ENCODE results near the gene C17orf107. TPM values are rescaled to one million over a fixed set of nuclear protein-coding genes. Genes with fewer than 3 reads are reported as not detected.
"Not testable (repeated sequence)": the region's sequence is repeated elsewhere in the genome, so short reads cannot be mapped to it uniquely, and the experiment has no call there.

Gene C17orf107
- total RNA-seq, 1 donor from 2014 or later, result 0.92 TPM

DNA sequence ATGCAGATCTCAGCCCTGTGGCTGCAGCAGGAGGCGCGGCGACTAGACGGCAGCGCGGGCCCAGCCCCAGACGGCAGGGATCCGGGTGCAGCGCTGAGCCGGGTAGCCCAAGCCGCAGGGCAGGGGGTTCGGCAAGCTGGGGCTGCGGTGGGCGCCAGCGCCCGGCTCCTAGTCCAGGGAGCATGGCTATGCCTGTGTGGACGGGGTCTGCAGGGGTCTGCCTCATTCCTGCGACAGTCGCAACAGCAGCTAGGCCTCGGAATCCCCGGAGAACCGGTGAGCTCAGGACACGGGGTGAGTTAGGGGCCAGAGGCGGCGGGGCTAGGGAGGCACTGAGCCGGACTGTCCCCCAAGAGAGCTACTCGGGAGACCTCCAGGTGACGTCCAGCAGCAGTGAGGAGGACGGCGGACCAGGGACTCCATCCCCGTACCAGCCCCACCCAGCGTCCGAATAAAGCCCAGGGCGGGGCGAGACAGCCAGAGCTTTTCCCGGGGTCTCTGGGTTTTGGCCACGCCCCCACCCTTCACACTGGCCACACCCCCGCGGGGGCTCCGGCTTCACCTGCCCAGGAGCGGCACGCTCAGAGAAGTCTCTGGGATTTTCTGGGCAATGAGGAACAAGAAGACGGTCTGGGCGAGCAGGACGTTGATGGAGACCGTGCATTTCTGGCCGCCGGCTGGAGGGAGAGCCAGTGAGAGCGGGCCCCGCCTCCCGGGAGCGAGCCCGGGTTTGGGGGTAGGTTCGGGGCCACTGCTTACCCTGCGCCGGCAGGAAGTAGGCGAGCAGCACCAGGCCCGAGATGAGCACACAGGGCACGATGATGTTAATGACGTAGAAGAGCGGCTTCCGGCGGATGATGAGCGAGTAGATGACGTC is 1.1 kb downstream of the C17orf107 start:
- DNase-seq (ENCODE audit: low read depth, low spot score), result no peak

- DNase-seq (ENCODE audit: low read depth, low spot score), result no peak
Observed at GRCh38 chr17:4901108-4901647, 1.8 kb downstream of the C17orf107 start.

DNA sequence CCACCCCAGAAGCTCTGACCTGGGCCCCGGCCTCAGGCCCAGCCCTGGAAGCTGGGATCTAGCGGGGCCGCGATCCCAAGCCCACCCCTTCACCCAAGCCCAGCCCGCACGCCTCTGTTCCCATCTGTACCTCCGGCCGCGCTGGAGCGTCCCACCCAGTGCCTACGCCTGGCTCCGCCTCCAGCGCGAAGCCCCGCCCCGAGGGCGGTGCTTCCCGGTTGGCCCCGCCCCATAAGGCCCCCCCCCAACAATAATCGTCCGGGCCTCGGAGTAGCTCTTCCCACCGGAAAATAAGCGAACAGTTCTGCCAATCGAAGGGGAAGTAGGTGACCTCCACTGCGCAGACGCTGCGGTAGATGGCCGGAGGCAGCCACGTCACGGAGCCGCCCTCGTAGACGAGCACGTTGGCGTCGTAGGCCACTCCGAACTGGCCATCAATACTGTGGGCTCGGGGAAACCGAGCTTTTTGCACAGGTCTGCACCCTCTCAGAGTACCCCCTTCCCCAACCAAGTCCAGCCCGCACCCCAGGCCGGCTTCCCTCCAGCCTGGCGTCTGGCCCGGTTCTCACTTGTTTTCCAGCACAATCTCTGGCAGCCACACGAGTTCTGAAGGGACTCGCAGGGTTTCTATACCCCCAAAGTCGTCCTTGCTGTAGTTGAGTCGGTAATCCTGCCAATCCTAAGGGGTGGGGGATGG is 2.5 kb downstream of the C17orf107 start:
- DNase-seq (ENCODE audit: low read depth, low spot score), result no peak

DNA sequence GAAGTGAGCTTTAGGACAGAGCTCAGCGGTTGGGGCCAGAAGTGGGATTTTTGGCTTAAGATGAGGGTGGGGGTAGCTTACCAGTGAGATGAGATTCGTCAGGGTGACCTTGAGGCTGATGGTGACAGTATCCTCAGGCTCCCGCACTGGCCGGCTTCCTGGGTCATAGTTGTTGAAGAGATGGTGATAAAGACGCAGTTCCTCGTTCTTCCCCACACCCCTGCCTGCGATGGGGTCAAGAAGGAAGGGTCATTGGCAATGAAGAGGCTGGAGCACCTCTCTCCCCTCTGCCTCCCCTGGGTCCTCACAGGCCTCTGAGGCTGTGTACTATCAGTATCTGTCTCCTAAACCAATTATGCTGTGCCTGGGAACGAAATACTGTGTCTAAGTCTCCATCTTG is 3.2 kb downstream of the C17orf107 start:
- no peak for DNase-seq (ENCODE audit: low read depth, low spot score)

DNA sequence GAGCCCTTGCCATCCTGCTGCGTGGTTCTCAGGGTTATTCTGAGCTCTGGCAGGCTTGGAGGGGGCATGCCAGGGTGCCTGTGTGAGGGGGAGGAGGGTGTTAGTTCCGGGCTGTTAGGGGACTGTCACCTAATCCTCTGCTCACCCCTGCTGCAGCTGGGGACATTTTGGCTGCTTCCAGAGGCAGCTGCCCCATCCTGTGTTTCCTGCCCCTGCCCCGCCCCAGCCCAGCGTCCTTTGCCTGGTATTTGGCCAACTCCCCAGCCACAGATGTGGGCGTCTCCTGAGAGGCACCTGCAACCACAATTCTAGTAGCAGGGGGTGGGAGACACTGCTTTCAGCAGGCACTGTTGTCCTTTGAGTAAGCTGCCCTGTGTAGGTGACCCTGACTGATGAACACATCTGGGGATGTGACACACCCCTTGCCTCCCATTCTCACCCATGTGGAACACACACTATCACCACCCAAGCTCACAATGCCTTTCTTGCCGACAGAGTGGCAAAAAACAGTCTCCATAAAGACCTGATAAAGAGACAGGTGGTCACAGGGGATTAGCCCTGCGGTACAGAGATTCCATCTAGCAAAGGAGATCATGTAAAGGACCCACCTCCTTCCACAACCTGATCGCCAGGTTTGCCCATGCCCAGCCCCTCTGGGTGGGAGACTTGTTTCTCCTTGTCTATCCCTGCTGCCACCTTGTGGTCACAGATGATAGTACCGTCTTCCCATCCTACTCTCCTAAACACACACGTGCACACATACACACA is 3.9 kb downstream of the C17orf107 start, which contains the start of gene CHRNE:
Gene CHRNE, minus strand, starts transcription at position 48 of the 768 bp plus-strand sequence. Its CDS starts 35 bp downstream, at position 13.
- peak; percentile 55 for DNase-seq (ENCODE audit: low read depth, low spot score)

DNA sequence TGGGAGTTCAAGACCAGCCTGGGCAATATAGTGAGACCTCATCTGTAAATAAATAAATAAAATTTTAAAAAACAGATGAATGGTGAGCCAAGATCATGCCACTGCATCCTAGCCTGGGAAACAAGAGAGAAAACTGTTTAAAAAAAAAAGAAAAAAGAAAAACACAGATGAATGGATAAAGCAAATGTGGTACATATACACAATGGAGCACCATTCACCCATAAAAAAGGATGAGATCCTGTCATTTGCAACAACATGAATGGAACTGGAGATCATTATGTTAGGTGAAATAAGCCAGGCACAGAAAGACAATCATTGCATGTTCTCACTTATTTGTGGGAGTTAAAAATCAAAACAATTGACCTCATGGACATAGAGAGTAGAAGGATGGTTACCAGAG is 7.3 kb downstream of the C17orf107 start:
- not testable (repeated sequence) for DNase-seq (ENCODE audit: low read depth, low spot score)

- no peak for DNase-seq (ENCODE audit: low read depth, low spot score)
Observed at GRCh38 chr17:4908301-4908700, 9.0 kb downstream of the C17orf107 start.

GRCh38 chr17:4908711-4909496 is 9.6 kb downstream of the C17orf107 start:
- peak; percentile 87 for DNase-seq (ENCODE audit: low read depth, low spot score)

DNA sequence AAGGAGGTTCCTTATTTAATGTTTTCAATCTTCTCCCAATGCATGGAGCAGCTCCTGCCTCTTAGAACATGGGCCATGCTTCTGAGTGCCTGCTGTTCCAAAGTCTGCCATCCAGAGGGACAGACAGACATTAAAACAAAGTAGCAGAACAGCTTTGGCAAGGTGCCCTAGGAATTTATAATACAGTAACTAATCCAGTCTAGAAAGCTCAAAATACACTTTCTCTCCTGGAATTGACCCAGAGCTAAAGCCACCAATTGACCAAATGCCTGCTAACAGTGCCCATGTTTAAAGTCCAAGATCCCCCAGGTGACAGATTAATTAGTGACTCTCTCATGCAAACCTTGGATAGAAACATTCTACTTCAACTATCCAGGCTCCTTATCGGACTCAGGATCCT is 14.7 kb downstream of the C17orf107 start:
- no peak for DNase-seq (ENCODE audit: low read depth, low spot score)

GRCh38 chr17:4914551-4914950 is 15.2 kb downstream of the C17orf107 start:
- DNase-seq (ENCODE audit: low read depth, low spot score), result not testable (repeated sequence)

- no peak for DNase-seq (ENCODE audit: low read depth, low spot score)
Observed at GRCh38 chr17:4919511-4920047, 20.2 kb downstream of the C17orf107 start.

GRCh38 chr17:4920351-4921048 is 21.2 kb downstream of the C17orf107 start:
- no peak for DNase-seq (ENCODE audit: low read depth, low spot score)

GRCh38 chr17:4921320-4921719 is 22.0 kb downstream of the C17orf107 start:
- no peak for DNase-seq (ENCODE audit: low read depth, low spot score)

DNA sequence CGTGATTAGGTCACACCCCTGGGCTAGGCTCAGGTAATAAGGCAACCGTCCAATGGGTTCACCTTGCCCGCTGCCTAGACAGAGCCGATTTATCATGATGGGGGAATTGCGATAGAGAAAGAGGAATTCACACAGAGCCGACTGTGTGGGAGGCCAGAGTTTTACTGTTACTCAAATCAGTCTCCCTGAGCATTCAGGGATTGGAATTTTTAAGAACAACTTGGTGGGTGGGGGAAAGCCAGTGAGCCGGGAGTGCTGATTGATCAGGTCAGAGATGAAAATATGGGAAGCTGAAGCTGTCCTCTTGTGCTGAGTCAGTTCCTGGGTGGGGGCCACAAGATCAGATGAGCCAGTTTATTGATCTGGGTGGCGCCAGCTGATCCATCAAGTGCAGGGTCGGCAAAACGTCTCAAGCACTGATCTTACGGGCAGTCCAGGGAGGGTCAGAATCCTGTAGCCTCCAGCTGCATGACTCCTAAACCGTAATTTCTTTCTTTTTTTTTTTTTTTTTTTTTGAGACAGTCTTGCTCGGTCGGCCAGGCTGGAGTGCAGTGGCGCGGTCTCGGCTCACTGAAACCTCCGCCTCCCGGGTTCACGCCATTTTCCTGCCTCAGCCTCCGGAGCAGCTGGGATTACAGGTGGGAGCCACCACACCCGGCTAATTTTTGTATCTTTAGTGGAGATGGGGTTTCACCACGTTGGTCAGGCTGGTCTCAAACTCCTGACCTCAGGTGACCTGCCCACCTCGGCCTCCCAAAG is 27.4 kb downstream of the C17orf107 start:
- DNase-seq (ENCODE audit: low read depth, low spot score), result not testable (repeated sequence)

GRCh38 chr17:4928881-4929280 is 29.5 kb downstream of the C17orf107 start:
- no peak for DNase-seq (ENCODE audit: low read depth, low spot score)

DNA sequence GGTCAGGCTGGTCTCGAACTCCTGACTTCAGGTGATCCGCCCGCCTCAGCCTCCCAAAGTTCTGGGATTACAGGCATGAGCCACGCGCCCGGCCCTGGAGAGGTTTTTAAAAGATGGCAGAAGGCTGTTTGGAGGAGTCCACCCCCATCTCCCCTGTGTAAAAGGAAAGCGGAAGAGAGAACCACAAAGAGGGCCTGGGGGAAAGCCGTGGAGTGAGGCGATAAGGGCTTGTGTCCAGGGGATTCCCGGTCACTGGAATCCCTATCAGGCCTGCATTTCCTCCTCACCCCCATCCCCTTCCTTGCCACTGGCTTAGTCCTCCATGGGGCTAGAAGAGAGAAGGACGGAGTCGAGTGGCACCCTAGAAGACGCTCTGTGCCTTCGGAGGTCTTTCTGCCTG is 32.6 kb downstream of the C17orf107 start, which contains the start of gene GP1BA:
Gene GP1BA, plus strand, starts transcription at position 315 of the 400 bp plus-strand sequence. CDS start 328 bp downstream, outside the sequence.
- no peak for DNase-seq (ENCODE audit: low read depth, low spot score)

DNA sequence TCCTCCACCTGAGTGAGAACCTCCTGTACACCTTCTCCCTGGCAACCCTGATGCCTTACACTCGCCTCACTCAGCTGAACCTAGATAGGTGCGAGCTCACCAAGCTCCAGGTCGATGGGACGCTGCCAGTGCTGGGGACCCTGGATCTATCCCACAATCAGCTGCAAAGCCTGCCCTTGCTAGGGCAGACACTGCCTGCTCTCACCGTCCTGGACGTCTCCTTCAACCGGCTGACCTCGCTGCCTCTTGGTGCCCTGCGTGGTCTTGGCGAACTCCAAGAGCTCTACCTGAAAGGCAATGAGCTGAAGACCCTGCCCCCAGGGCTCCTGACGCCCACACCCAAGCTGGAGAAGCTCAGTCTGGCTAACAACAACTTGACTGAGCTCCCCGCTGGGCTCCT is 33.4 kb downstream of the C17orf107 start:
- DNase-seq (ENCODE audit: low read depth, low spot score), result no peak

DNA sequence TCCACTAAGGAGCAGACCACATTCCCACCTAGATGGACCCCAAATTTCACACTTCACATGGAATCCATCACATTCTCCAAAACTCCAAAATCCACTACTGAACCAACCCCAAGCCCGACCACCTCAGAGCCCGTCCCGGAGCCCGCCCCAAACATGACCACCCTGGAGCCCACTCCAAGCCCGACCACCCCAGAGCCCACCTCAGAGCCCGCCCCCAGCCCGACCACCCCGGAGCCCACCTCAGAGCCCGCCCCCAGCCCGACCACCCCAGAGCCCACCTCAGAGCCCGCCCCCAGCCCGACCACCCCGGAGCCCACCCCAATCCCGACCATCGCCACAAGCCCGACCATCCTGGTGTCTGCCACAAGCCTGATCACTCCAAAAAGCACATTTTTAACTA is 34.3 kb downstream of the C17orf107 start:
- no peak for DNase-seq (ENCODE audit: low read depth, low spot score)
